ENCODE results near the gene H3-3A. TPM values are rescaled to one million over a fixed set of nuclear protein-coding genes. Genes with fewer than 3 reads are reported as not detected.

Gene H3-3A
- total and polyA plus RNA-seq, 4 donors: 76.6 to 338 (median 189) TPM

DNA sequence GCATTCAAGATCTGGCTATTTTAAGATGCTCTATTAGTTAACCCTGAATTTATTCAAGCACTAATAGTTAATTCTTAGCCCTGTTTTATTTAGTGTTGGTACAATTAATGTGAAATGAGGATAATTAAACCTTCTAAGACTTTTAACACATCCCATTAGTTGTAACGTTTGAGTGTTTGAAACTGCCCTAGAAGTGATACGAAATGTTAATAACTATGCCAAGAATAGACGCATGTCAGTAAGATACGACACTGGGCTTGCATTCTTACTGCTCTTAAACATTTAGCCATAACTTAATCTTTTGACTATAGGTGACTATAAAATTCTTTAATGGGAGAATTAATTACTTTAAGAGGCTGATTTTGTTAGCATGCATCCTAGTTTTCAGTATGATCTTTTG is 9.8 kb downstream of the H3-3A start (continued):
- TF ChIP-seq, protein P1, sequence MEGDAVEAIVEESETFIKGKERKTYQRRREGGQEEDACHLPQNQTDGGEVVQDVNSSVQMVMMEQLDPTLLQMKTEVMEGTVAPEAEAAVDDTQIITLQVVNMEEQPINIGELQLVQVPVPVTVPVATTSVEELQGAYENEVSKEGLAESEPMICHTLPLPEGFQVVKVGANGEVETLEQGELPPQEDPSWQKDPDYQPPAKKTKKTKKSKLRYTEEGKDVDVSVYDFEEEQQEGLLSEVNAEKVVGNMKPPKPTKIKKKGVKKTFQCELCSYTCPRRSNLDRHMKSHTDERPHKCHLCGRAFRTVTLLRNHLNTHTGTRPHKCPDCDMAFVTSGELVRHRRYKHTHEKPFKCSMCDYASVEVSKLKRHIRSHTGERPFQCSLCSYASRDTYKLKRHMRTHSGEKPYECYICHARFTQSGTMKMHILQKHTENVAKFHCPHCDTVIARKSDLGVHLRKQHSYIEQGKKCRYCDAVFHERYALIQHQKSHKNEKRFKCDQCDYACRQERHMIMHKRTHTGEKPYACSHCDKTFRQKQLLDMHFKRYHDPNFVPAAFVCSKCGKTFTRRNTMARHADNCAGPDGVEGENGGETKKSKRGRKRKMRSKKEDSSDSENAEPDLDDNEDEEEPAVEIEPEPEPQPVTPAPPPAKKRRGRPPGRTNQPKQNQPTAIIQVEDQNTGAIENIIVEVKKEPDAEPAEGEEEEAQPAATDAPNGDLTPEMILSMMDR (IDR thresholded peaks at IDR 0.05; ENCODE audit: low read depth, low read length, missing input control): no peak
- TF ChIP-seq YY1 (IDR thresholded peaks at IDR 0.05): no peak
- no peak for TF ChIP-seq FOXA1 (IDR thresholded peaks at IDR 0.05)
- TF ChIP-seq TAF1 (conservative IDR thresholded peaks at IDR 0.05): no peak

- Histone ChIP-seq H3K4me3 (ENCODE audit: low read depth in 1 of 3, low read length in 3 of 3) (no peak overlapping the region), H3K27me3 (ENCODE audit: control insufficient read depth in 4 of 4, insufficient read depth in 4 of 4, low read length in 3 of 4) (no peaks in the 10 kb centered on the region), H3K9ac (ENCODE audit: low read depth in 1 of 2, low read length in 2 of 2) (no peak overlapping the region), H3K27ac (ENCODE audit: low read depth in 1 of 2, low read length in 2 of 2) (no peak overlapping the region), H3K9me3 (ENCODE audit: control insufficient read depth in 4 of 4, low read length in 3 of 4) (no peaks in the 10 kb centered on the region), H3K36me3 (ENCODE audit: control insufficient read depth in 4 of 4, insufficient read depth in 3 of 4, low read depth in 1 of 4, low read length in 3 of 4) (peaks cover 1 to 34% (median 25%) of the 10 kb centered on the region in 4 donors), H3K4me1 (ENCODE audit: control insufficient read depth in 4 of 4, insufficient read depth in 4 of 4, low read length in 3 of 4) (no peaks in the 10 kb centered on the region)
- DNase-seq (ENCODE audit: low spot score): no peak
- TF ChIP-seq, protein P2, sequence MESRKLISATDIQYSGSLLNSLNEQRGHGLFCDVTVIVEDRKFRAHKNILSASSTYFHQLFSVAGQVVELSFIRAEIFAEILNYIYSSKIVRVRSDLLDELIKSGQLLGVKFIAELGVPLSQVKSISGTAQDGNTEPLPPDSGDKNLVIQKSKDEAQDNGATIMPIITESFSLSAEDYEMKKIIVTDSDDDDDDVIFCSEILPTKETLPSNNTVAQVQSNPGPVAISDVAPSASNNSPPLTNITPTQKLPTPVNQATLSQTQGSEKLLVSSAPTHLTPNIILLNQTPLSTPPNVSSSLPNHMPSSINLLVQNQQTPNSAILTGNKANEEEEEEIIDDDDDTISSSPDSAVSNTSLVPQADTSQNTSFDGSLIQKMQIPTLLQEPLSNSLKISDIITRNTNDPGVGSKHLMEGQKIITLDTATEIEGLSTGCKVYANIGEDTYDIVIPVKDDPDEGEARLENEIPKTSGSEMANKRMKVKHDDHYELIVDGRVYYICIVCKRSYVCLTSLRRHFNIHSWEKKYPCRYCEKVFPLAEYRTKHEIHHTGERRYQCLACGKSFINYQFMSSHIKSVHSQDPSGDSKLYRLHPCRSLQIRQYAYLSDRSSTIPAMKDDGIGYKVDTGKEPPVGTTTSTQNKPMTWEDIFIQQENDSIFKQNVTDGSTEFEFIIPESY (IDR thresholded peaks at IDR 0.05): no peak
- TF ChIP-seq, protein P1 (IDR thresholded peaks at IDR 0.05; ENCODE audit: low read depth, low read length, missing input control): no peak
- TF ChIP-seq REST (IDR thresholded peaks at IDR 0.05) (no peak), TAF1 (conservative IDR thresholded peaks at IDR 0.05) (no peak), FOXA2 (IDR thresholded peaks at IDR 0.05) (no peak)
- 57% methylated on average over 6 of the region's 6 CpGs for WGBS
Observed at GRCh38 chr1:226073184-226073950, 10.9 kb downstream of the H3-3A start.

GRCh38 chr1:226074046-226074445 is 11.5 kb downstream of the H3-3A start:
- H3K27ac ChIP-seq (ENCODE audit: low read depth in 1 of 2, low read length in 2 of 2): no peak overlapping the region
- TF ChIP-seq FOXA1 (IDR thresholded peaks at IDR 0.05): no peak
- TF ChIP-seq FOXA2 (IDR thresholded peaks at IDR 0.05): no peak
- TF ChIP-seq JUND (IDR thresholded peaks at IDR 0.05): no peak
- no peak for TF ChIP-seq GABPA (IDR thresholded peaks at IDR 0.05 in 1 of 2, conservative IDR thresholded peaks at IDR 0.05 in 1 of 2)
- TF ChIP-seq, protein P3, sequence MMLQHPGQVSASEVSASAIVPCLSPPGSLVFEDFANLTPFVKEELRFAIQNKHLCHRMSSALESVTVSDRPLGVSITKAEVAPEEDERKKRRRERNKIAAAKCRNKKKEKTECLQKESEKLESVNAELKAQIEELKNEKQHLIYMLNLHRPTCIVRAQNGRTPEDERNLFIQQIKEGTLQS (IDR thresholded peaks at IDR 0.05): no peak
- no peak for TF ChIP-seq HNF4A (conservative IDR thresholded peaks at IDR 0.05)
- no peak for TF ChIP-seq RXRA (IDR thresholded peaks at IDR 0.05)
- TF ChIP-seq YY1 (IDR thresholded peaks at IDR 0.05): no peak
- TF ChIP-seq EGR1 (IDR thresholded peaks at IDR 0.05; ENCODE audit: low read depth in 2 of 2): no peak
- no peak for TF ChIP-seq SP1 (IDR thresholded peaks at IDR 0.05)
- TF ChIP-seq RAD21 (IDR thresholded peaks at IDR 0.05): no peak
- TF ChIP-seq REST (IDR thresholded peaks at IDR 0.05): no peak

More at GRCh38 chr1:226074046-226074445, 11.5 kb downstream of the H3-3A start:
- H3K36me3 ChIP-seq (ENCODE audit: control insufficient read depth in 4 of 4, insufficient read depth in 3 of 4, low read depth in 1 of 4, low read length in 3 of 4): peaks cover 1 to 31% (median 21%) of the 10 kb centered on the region in 4 donors
- no peak overlapping the region for H3K4me3 ChIP-seq (ENCODE audit: low read depth in 1 of 3, low read length in 3 of 3)
- no peaks in the 10 kb centered on the region for H3K9me3 ChIP-seq (ENCODE audit: control insufficient read depth in 4 of 4, low read length in 3 of 4)
- no peak for DNase-seq (ENCODE audit: low spot score)
- no peaks in the 10 kb centered on the region for H3K27me3 ChIP-seq (ENCODE audit: control insufficient read depth in 4 of 4, insufficient read depth in 4 of 4, low read length in 3 of 4)
- H3K4me1 ChIP-seq (ENCODE audit: control insufficient read depth in 4 of 4, insufficient read depth in 4 of 4, low read length in 3 of 4): no peaks in the 10 kb centered on the region
- 91% methylated on average over 4 of the region's 4 CpGs for WGBS
- H3K9ac ChIP-seq (ENCODE audit: low read depth in 1 of 2, low read length in 2 of 2): no peak overlapping the region

Measured in liver (tissue), 9 donors.